HL-60 (cell line): ENCODE measurements around the gene DROSHA.

Experiments used
- CTCF ChIP-seq: IDR thresholded peaks from one replicate; pipeline ENCODE4 v1.5.1; 2011; ENCODE audit warnings: low read length, control low read depth, inconsistent platforms; ENCODE audit not compliant: insufficient read depth
- GABPA ChIP-seq: IDR thresholded peaks from 2 replicates; pipeline ENCODE4 v1.6.1; 2012; ENCODE audit warnings: low read depth
- POLR2AphosphoS5 ChIP-seq: IDR thresholded peaks from 2 replicates; pipeline ENCODE4 v1.6.1; 2012; ENCODE audit warnings: low read depth
- TF ChIP-seq, protein P1 (sequence below): IDR thresholded peaks from 2 replicates; pipeline ENCODE4 v1.6.1; 2012; ENCODE audit warnings: low read depth; ENCODE audit not compliant: insufficient replicate concordance

- TF ChIP-seq CTCF: no peak
- TF ChIP-seq, protein P1, sequence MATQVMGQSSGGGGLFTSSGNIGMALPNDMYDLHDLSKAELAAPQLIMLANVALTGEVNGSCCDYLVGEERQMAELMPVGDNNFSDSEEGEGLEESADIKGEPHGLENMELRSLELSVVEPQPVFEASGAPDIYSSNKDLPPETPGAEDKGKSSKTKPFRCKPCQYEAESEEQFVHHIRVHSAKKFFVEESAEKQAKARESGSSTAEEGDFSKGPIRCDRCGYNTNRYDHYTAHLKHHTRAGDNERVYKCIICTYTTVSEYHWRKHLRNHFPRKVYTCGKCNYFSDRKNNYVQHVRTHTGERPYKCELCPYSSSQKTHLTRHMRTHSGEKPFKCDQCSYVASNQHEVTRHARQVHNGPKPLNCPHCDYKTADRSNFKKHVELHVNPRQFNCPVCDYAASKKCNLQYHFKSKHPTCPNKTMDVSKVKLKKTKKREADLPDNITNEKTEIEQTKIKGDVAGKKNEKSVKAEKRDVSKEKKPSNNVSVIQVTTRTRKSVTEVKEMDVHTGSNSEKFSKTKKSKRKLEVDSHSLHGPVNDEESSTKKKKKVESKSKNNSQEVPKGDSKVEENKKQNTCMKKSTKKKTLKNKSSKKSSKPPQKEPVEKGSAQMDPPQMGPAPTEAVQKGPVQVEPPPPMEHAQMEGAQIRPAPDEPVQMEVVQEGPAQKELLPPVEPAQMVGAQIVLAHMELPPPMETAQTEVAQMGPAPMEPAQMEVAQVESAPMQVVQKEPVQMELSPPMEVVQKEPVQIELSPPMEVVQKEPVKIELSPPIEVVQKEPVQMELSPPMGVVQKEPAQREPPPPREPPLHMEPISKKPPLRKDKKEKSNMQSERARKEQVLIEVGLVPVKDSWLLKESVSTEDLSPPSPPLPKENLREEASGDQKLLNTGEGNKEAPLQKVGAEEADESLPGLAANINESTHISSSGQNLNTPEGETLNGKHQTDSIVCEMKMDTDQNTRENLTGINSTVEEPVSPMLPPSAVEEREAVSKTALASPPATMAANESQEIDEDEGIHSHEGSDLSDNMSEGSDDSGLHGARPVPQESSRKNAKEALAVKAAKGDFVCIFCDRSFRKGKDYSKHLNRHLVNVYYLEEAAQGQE: no peak
- TF ChIP-seq POLR2AphosphoS5: no peak
- no peak for TF ChIP-seq GABPA
Observed at GRCh38 chr5:31380049-31380448, 151.8 kb downstream of the DROSHA start.
